ENCODE data around the gene LRCH1. TPM values are rescaled to one million over a fixed set of nuclear protein-coding genes. Genes with fewer than 3 reads are reported as not detected.

The LRCH1 gene
- total and polyA plus RNA-seq, 2 of the 13 experiments (the other 11 are each of a cell fraction or from before 2014, with no cell fraction given) = 4.1 to 12.6 TPM

GRCh38 chr13:46648166-46648607 lies 95.2 kb downstream of the LRCH1 start:
- intact Hi-C loops (cut with micrococcal nuclease; ENCODE audit: unreplicated experiment) (loop anchor here (5.0 kb wide), 1 partner anchor 41 kb away; no protein-coding TSS in a partner anchor), in situ Hi-C loops (cut with HindIII; ENCODE audit: extremely low pct_ligation_motif_present, low pct_unique_long_range_greater_than_20kb) (no loop called here)
- no peak overlapping the region for H3K4me3 ChIP-seq (replicated peaks in 1 of 3; ENCODE audit: insufficient read depth in 1 of 3, low read depth in 2 of 3, low read length in 3 of 3)
- POLR2A ChIA-PET = no interaction called here
- 0 out of 5 replicates have a peak, but pooled peaks cover 0 to 2% of the 10 kb centered on the region in 2 experiments for H3K36me3 ChIP-seq (replicated peaks in 1 of 2; ENCODE audit: control insufficient read depth in 1 of 2, insufficient read depth in 2 of 2, low read length in 2 of 2)
- CTCF ChIA-PET (ENCODE audit: low intra/inter-chr PET ratio, low total read pairs) = no interaction called here
- peak; percentile 15 for FAIRE-seq
- 0 out of 2 replicates have a peak overlapping the region, but pooled peaks have one; percentile 32 for H3K4me2 ChIP-seq (ENCODE audit: low read depth, low read length)
- 57% methylated on average over 3 of the region's 4 CpGs for WGBS (ENCODE audit: low lambda C conversion rate)
- peak; percentile 53 for DNase-seq (ENCODE audit: low spot score)
- peak; percentile 92 for ATAC-seq
- no peaks in the 10 kb centered on the region for H3K9me3 ChIP-seq (ENCODE audit: low read length)
- BruUV-seq (replicated peaks) = no TSS peak
- no peak overlapping the region for H3K9ac ChIP-seq (ENCODE audit: insufficient read depth, low read depth, low read length)
- H3K79me2 ChIP-seq (ENCODE audit: insufficient read depth, low read length) = peaks cover 37% of the 10 kb centered on the region
- H4K20me1 ChIP-seq (ENCODE audit: insufficient read depth, low read length) = no peaks in the 10 kb centered on the region
- H2AFZ ChIP-seq (ENCODE audit: low read length) = no peak overlapping the region
- H3K27ac ChIP-seq (ENCODE audit: extremely low read length, insufficient read depth, low read length) = no peak overlapping the region
- H3K4me1 ChIP-seq (ENCODE audit: insufficient read depth, low read length) = peaks cover 21% of the 10 kb centered on the region
- H3K27me3 ChIP-seq (ENCODE audit: control insufficient read depth in 1 of 2, insufficient read depth in 2 of 2, low read length in 2 of 2) = no peaks in the 10 kb centered on the region
- TF ChIP-seq ZFP36L2 (CRISPR knock-in tag; IDR thresholded peaks at IDR 0.05) (no peak), ERF (CRISPR knock-in tag; IDR thresholded peaks at IDR 0.05) (no peak), SALL1 (CRISPR knock-in tag; IDR thresholded peaks at IDR 0.05) (0 out of 2 replicates have a peak, but pooled peaks have one; percentile 10), ZNF441 (CRISPR knock-in tag; IDR thresholded peaks at IDR 0.05; ENCODE audit: borderline replicate concordance) (no peak), TFAP4 (IDR thresholded peaks at IDR 0.05; ENCODE audit: borderline replicate concordance, low read depth) (peak; percentile 89; the same call in 1 of the 2 replicates), CREM (IDR thresholded peaks at IDR 0.05) (0 out of 2 replicates have a peak, but pooled peaks have one; percentile 21), CREM (CRISPR knock-in tag; IDR thresholded peaks at IDR 0.05) (no peak), SSRP1 (CRISPR knock-in tag; IDR thresholded peaks at IDR 0.05) (no peak), ZMYM4 (CRISPR knock-in tag; IDR thresholded peaks at IDR 0.05) (peak; percentile 43; the same call in 1 of the 2 replicates), ZNF296 (CRISPR knock-in tag; conservative IDR thresholded peaks at IDR 0.05) (no peak), SATB2 (CRISPR knock-in tag; IDR thresholded peaks at IDR 0.05) (no peak), ZKSCAN5 (CRISPR knock-in tag; IDR thresholded peaks at IDR 0.05) (peak; percentile 64; the same call in 1 of the 2 replicates), SP5 (CRISPR knock-in tag; IDR thresholded peaks at IDR 0.05; ENCODE audit: borderline replicate concordance, low read depth) (peak; percentile 67), FOXA3 (CRISPR knock-in tag; IDR thresholded peaks at IDR 0.05) (0 out of 2 replicates have a peak, but pooled peaks have one; percentile 15), SIX4 (CRISPR knock-in tag; IDR thresholded peaks at IDR 0.05) (peak; percentile 21; the same call in 1 of the 2 replicates)
- TF ChIP-seq, protein P1, sequence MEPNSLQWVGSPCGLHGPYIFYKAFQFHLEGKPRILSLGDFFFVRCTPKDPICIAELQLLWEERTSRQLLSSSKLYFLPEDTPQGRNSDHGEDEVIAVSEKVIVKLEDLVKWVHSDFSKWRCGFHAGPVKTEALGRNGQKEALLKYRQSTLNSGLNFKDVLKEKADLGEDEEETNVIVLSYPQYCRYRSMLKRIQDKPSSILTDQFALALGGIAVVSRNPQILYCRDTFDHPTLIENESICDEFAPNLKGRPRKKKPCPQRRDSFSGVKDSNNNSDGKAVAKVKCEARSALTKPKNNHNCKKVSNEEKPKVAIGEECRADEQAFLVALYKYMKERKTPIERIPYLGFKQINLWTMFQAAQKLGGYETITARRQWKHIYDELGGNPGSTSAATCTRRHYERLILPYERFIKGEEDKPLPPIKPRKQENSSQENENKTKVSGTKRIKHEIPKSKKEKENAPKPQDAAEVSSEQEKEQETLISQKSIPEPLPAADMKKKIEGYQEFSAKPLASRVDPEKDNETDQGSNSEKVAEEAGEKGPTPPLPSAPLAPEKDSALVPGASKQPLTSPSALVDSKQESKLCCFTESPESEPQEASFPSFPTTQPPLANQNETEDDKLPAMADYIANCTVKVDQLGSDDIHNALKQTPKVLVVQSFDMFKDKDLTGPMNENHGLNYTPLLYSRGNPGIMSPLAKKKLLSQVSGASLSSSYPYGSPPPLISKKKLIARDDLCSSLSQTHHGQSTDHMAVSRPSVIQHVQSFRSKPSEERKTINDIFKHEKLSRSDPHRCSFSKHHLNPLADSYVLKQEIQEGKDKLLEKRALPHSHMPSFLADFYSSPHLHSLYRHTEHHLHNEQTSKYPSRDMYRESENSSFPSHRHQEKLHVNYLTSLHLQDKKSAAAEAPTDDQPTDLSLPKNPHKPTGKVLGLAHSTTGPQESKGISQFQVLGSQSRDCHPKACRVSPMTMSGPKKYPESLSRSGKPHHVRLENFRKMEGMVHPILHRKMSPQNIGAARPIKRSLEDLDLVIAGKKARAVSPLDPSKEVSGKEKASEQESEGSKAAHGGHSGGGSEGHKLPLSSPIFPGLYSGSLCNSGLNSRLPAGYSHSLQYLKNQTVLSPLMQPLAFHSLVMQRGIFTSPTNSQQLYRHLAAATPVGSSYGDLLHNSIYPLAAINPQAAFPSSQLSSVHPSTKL (CRISPR knock-in tag; IDR thresholded peaks at IDR 0.05) = 0 out of 2 replicates have a peak, but pooled peaks have one; percentile 26
- TF ChIP-seq, protein P2, sequence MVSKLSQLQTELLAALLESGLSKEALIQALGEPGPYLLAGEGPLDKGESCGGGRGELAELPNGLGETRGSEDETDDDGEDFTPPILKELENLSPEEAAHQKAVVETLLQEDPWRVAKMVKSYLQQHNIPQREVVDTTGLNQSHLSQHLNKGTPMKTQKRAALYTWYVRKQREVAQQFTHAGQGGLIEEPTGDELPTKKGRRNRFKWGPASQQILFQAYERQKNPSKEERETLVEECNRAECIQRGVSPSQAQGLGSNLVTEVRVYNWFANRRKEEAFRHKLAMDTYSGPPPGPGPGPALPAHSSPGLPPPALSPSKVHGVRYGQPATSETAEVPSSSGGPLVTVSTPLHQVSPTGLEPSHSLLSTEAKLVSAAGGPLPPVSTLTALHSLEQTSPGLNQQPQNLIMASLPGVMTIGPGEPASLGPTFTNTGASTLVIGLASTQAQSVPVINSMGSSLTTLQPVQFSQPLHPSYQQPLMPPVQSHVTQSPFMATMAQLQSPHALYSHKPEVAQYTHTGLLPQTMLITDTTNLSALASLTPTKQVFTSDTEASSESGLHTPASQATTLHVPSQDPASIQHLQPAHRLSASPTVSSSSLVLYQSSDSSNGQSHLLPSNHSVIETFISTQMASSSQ (IDR thresholded peaks at IDR 0.05; ENCODE audit: low read depth) = no peak
- TF ChIP-seq, protein P2 (CRISPR knock-in tag; IDR thresholded peaks at IDR 0.05; ENCODE audit: borderline replicate concordance) = no peak

Measured in HepG2 (cell line).